Measurements from ENCODE around the gene CLEC4F.
"Not testable (repeated sequence)": the region's sequence is repeated elsewhere in the genome, so short reads cannot be mapped to it uniquely, and the experiment has no call there.

The CLEC4F gene

DNA sequence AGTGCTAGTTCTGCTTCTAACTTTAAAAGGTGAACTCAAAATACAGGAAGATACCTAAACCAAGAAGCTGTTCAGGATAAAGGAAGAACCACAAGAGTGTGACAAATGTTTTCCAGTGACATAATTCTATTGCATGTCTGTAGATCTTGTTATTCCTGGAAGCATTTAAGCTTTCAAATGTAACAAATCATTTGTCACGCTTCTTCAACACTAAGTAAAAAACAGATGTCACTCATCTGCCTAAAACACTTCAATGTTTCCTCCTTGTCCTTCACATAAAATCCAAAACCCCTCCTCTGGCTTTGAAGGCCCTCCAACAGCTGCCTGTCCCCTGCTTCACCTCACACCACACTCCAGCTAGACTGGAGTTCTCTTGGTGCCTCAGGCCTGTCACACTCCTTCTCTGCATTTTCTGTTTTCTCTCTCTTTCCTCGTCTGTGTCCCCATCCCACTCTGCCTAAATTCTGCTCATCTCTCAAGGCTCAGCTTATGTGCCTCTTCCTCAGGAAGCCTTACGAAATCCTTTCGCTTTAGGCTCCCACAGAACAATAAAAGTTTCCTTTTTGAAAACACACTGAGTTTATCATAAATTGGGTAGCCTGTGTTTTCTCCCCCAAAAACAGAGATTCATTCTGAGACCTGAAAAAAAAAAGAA, 6.4 kb upstream of the CLEC4F start:
- no peak for DNase-seq (ENCODE audit: low read depth)

DNA sequence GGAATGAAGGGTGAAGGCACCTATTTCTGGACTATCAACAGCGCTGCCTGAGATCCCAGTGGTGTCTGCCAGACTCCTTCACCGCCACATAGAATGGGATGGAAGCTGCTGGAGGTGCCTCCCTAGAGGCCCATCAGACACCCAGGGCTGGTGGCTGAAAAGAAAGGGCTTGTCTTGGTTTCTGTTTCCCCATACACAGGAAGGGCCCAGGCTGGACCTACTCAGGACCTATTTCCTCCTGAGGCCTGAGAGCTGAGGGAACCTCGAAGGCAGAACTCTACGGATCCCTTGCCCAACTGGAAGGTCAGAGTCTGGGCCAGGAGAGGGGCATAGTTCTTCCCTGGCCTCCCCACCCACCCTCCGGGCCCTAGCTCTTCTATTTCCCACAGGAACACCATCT, 2.9 kb upstream of the CLEC4F start:
- DNase-seq (ENCODE audit: low read depth), result no peak

DNA sequence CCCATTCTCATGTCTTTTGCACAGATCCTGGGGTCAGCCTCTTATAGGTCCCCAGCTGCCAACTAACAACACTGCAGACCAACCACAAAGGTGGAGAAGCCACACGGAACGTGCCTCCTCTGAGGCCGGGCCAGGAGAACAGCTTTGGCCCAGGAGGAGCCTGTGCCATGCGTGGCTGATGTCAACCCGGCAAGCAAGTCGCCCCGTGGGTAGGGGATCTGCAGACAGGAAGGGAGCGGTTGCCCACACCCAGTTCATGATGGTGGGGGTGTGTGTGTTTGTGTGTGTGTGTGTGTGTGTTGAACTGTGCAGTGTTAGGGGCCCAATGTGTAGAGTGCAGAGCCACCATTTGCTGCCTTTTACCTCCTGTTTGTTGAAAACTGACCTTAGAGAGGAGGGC, 2.4 kb upstream of the CLEC4F start:
- no peak for DNase-seq (ENCODE audit: low read depth)

DNA sequence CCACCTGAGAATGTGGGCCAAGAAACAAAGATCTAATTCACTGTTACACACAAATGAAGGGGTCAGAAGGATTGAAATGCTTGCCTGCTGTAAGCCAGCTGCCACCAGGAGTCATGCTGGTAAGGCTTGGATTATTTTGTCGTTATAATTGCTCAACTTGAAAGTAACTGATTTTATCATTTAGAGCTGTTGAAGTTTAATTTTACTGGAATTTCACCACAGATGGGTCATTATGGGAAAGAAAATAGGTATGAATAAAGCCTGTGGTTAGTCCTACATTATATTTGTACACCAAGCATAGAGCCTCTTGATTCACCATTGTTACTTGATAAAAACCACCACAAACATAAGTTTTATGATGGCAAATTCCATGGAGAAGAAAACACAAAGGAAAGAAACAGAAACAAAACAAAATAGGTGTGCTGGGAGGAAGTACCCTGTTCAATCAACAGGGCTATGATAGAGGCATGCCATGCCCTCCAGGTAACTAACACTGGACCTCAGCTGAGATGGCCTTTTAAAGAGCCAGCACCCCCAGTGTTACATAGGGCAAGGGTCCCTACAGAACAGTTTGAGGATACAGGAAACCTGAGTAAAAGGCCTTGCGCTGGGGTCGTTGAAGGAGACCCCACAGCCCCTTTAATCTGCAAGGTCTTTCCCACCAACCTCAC, 3.0 kb downstream of the CLEC4F start:
- DNase-seq (ENCODE audit: low read depth), result no peak

DNA sequence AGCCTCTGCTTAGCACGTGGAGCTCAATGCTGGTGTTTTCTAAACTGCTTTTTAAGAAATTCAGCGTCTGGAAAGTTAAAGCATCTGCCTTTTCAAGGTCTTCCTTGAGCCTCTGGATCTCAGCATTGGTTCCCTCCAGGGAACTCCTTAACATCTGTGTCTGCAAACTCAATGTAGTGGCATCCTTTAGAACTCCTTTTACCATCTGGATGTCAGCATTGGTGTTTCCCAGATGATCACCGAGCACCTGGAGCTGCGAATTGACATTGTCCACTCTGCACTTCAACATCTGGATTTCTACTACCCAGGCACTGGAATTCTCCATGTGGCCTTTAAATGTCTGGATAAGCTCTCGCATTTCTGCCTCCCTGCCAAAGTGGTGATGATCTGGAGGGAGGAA, 3.7 kb downstream of the CLEC4F start:
- DNase-seq (ENCODE audit: low read depth), result no peak

DNA sequence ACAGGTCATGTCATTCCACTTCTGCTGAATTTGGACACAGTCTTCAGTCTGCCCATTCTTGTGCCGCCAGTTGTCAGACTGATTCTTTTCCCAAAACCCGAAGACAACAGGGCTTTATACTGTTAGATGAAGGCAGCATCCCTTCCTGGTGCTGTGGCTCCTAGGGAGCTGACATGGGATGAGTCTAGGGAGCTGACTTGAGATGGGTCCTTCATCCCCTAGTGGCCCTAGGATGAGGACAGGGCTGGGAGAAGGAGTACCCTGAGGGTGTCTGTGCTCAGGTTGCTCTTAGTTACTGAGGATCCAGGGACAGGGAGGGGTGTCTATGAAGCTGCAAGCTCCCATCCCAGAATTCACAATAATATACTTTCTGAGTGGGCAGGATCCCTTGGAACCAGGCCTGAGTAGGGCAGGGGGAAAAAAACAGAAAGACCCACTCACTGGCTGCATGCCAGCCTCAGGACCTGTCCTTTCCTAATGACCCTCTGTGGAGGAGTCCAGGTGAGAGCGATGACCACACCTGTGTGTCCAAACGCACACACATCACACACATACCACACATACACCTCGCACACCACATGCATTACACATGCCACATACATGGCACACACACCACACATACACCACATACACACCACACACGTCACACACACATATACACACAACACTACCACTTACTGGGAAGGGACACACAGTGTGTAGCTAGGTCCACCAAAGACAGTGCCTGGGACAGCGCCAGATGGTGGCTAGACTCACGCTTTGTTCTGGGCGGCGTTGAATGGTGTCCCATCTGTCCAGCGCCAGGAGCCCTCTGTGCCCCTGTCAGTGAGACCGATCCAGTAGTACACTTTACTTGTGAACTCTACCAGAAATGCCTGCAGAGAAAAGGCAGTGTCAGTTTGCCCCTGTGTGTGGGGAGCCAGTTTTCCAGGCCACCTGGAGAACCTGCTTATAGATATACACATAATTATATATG, 11.1 kb downstream of the CLEC4F start:
- no peak for DNase-seq (ENCODE audit: low read depth)

DNA sequence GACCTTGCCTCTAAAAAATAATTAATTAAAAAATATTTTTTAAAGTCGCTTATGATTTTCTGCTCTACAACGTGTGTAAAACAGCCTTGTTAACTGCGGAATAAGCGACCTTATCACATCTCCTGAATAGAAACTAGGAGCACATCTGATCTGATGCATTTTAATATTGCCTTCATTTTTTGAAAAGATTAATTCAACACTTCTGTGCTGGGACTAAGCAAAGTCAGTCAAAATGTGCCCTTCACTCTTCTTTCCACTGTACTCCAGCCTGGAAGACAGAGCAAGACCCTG, 12.6 kb downstream of the CLEC4F start:
- DNase-seq (ENCODE audit: low read depth), result no peak

DNA sequence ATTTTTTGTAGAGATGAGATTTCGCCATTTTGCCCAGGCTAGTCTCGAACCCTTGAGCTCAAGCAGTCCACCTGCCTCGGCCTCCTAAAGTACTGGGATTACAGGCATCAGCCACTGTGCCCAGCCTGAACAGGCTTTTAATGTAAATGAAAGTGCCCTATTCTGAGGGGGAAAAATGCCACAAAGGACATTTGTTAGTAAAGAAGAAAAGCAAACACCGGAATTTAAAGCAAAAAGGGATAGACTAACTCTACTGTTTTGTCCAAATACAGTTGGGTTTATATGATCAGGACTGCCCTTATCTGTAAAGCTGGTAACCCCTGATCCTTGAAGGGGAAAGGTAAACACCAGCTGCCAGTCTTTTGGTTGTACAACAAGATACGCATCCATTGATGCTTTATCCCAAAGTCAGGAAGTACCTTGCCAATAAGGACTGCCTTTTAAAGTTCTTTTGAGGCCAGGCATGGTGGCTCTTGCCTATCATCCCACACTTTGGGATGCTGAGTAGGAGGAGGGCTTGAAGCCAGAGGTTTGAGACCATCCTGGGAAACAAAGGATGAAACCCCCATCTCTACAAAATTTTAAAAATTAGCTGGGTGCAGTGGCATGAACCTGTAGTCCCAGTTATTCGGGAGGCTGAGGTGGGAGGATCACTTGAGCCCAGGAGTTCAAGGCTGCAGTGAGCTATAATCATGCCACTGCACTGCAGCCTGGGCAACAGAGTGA, 13.1 kb downstream of the CLEC4F start:
- DNase-seq (ENCODE audit: low read depth), result no peak

DNA sequence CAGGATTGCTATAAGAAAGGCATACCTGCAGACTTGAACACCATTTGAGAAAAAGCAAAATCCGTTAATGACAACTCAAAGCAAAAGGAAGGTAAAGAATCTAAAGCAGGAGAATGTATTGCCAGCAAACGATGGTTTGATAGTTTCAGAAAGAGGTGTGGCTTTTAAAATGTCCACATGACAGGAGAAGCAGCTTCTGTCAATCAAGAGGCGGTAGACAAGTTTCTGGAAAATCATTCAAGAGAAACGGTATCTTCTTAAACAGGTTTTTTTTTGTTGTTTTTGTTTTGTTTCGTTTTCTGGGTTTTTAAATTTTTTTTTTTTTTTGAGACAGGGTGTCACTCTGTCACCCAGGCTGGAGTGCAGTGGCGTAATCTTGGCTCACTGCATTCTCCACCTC, 13.8 kb downstream of the CLEC4F start:
- DNase-seq (ENCODE audit: low read depth), result no peak

DNA sequence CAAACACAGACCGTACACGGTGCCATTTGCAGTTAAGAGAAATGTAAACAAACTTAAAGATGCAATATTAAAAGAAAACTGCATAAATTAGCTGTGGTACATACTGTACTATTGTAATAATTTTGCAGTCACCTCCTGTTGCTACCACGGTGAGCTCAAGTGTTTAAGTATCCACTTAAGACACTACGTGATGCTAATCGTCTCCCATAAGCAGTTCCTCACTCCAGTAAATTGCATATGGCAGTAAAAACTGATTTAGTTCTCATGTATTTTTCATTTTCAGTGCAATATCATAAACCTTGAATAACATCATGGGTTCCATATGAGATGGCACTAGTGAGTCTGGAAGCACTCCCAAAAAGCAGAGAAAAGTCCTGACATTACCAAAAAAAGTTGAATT, 14.4 kb downstream of the CLEC4F start:
- no peak for DNase-seq (ENCODE audit: low read depth)

DNA sequence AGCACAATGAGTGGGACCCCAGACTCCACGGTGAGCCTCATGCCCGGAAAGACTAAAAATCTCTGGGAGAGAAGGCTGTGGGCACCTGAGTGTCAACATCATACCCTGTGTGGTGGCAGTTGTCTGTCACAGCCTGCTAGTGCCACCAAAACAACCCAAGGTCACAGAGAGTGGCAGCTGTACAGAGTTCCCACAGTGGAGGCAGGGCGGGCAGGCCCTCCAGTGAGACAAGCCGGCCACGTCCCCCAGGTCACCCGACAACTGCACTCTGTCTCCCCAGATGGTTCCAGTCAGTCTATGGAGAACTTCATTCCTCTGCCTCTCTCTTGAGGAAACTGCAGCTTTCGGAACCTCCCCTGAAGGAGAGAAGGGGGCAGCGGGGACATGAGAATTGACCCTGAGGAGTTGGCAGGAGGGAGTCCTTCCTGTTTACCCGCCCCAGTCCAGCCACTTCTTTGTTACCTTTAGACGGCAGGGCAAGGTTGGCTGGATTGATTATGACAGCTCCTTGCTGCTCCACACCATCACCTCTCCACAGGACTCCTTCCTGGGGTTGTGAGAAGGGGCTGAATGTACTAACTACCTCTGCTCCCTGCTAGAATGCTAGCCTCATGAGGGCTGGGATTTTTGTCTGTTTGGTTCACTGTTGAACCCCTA, 18.7 kb downstream of the CLEC4F start:
- no peak for DNase-seq (ENCODE audit: low read depth)

DNA sequence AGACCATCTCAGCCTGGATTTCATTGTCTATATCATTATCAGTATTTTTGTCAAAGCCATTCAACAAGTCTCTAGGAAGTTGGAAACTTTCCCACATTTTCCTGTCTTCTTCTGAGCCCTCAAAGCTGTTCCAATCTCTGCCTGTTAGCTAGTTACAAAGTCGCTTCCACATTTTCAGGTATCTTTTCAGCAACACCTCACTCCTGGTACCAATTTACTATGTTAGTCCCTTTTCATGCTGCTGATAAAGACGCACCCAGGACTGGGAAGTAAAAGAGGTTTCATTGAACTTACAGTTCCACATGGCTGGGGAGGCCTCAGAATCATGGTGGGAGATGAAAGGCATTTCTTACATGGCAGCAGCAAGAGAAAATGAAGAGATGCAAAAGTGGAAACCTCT, 20.7 kb downstream of the CLEC4F start:
- DNase-seq (ENCODE audit: low read depth), result no peak

DNA sequence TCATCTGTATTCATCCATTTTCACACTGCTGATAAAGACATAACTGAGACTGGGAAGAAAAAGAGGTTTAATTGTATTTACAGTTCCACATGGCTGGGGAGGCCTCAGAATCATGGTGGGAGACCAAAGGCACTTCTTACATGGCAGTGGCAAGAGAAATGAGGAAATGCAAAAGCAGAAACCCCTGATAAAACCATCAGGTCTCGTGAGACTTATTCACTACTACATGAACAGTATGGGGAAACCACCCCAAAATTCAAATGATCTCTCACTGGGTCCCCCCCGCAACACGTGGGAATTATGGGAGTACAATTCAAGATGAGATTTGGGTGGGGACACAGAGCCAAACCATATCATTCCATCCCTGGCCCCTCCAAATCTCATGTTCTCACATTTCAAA, 22.4 kb downstream of the CLEC4F start:
- DNase-seq (ENCODE audit: low read depth), result not testable (repeated sequence)

DNA sequence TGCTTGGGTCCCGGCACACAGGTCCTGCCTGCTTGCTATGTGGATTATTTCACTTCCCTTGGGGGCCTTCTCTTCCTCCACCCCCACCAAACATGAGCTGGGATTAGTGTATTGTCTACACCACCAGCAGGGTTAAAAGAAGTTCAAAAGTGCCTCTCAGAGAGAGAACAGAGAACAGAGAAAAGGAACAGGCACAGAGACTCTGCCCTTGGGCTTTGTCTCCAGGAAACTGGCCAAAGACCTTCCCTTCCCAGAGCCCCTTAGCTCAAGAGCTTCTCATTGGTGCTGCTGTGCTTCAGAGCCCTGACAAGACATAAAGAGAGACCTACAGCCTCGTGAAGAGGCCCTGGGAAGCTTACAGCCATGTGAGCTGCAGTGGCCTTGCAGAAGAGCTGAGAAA, 22.9 kb downstream of the CLEC4F start:
- no peak for DNase-seq (ENCODE audit: low read depth)

DNA sequence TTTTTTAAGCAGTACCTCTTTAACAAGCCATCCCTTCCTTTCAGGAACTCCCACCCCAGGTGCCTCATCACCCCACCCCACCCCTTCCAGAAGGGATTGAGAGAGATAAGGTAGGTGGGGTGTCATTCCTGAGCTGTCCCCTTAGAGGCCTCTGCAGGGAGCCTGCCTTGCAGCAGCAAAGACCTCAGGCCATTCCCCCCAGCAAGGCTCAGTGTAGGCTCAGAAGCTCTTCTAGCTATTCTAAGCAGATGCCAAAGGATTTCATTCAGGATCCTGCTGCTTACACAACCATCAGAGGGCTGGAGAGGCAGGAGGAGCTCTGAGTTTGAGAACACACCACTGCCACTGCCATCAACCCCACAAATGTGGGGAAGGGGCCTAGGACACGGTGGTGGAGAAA, 24.1 kb downstream of the CLEC4F start:
- no peak for DNase-seq (ENCODE audit: low read depth)

DNA sequence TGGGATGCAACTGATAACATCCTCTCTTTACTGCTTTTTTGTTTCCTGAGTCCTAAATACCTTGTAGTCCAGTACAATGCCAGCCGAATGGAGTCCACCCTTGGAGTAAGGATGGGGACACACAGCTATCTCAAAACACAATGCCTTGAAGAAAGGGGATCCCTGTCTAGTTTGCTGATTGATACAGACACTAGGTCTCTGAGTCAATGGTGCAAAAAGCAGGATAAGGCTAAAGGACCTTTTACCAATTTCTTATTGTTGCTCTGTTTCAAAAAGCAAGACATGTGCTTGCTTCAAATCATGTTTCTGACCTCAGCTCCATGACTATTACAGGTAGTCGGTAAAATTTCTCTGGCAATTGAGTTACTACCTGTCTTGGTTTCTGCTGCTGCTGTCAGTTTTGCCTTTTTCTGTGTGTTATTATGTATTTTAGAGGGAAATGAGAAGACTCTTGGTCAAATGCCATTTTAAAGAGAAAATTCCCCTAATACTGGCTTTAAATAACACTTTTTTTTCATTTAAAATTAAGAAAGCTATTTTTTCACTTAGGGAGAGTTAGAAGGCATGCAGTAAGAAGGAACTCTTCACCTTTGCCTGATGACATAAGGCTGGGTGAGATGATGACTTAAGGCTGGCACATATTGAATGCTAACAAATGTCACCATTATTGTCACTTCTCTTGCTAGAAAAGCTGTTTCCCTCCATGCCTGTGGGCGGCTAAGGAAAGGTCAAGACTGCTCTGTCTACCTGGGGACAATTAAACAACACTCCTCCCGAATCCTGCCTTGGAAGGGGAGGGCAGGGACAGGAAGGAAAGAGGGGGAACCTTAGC, 25.0 kb downstream of the CLEC4F start:
- DNase-seq (ENCODE audit: low read depth), result no peak

DNA sequence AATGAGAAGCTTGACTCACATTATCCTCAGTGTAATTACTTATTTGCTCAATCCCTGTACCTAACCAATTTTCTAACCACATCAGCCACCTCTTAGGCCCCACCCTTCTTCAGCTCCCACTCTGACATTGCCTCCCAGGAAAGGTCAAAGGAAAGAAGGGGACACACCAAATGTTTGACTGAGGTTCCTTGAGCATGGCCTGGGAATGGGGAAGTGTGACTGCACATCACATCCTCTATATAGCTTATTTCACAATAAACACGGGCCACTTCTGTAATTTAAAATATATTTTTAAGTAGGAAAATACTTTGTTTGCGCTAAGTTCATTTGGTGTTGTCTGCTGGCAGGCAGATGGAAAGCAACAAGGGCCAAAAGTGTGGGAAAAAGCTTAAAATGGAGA, 26.9 kb downstream of the CLEC4F start:
- no peak for DNase-seq (ENCODE audit: low read depth)

DNA sequence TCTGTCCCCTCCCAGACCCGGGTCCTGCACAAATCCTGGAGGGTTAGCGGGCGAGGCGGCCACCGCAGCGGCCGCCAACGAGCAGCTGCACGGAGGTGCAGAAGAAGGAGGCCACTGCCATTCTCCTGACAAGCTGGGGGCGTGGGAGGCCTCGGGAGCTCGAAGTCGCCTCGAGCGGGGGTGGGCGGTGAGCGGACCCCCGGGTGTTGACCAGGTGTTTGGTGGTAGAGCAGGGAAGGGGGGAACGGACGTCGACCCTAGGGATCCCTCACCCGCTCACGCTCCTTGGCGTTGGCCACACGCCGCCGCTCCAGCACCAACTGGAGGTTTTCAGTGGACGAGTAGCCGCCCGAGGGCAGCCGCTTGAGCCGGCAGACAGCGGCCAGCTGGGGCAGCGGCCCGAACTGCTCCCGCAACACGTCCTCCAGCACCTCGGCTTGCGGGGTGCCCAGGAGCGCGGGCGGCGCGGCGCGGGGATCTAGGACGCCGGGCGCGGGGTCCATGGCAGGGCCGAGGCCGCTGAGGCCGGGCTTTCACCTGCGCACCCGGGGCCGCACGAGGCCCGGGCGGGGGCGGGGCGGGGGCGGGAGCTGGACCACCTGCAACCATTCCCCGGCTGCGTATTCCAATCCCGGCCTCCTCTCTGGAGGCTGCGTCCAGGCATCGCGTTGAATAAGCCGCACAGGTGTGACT, 30.1 kb downstream of the CLEC4F start, which contains the start of gene FIGLA:
TSS of gene FIGLA (minus strand) at position 508 of the 693 bp plus-strand sequence. CDS start at position 503, 5 bp downstream.
- DNase-seq (ENCODE audit: low read depth), result peak; percentile 3

DNA sequence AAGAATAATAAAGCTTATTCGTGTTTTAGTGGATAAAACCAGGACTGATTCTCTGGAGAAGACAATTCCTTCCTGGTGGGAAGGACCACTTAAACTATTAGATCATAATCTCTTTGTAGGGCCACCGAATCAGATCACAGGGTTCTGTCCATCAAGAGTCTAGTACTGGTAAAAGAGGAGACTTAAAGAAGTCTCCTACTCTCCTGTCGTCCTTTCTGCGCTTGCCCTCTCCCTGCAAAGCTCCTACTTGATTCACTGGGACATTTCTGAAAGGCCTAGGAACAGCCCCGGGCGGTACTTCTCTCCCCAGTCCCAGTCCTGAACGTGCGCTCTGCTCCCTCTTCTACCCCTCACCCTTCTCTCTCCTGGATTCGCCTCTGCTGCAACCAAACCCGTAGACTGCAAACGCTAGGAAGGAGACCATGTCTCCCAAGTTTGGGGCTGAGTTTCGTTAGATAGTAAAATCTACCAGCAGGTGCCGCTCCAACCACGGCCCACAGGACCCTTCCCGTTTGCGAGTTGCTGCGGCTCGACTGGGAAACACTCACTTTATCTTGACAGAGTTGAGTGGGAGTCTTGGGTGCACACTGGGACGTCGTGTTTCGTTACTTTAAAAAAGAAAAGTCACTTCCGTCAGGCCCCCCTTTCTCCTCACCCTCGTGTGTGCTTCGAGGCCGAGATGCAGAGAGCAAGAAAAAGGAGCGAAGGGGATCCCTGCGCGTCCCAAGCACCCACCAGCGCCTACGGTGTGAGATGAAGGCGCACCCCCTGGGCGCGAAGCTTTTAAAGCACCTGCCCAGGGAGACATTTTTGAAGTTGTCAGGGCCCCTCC, 30.9 kb downstream of the CLEC4F start:
- peak; percentile 61 for DNase-seq (ENCODE audit: low read depth)

Measured in iris pigment epithelial cell (primary cell).